ENCODE results near the gene SKOR1. TPM values are rescaled to one million over a fixed set of nuclear protein-coding genes. Genes with fewer than 3 reads are reported as not detected.

SKOR1 gene
- total RNA-seq, result under 1 TPM; 0.13 to 0.48 (median 0.29) TPM
- under 1 TPM; 0.06 to 0.07 (median 0.06) TPM for polyA plus RNA-seq
- long read RNA-seq, donor 1, result 0 reads
- long read RNA-seq, donor 2, partial matches to known transcripts, result 1 of 2 reads
- long read RNA-seq, donor 2, other reads (novel, unspliced or antisense), result 1 of 2 reads

GRCh38 chr15:67824976-67825880, at the start of gene SKOR1:
Gene SKOR1 (plus strand): TSS chr15:67825509. CDS start chr15:67825603, 94 bp downstream.
- Histone ChIP-seq H3K27me3 (ENCODE audit: insufficient read depth in 3 of 3, low read length in 2 of 3) (peaks cover 0 to 100% (median 70%) of the 10 kb centered on the region in 3 donors), H3K4me3 (peak within 1 kb of the TSS; percentile 32), H3K4me1 (peaks cover 13% of the 10 kb centered on the region), H3K9me3 (no peaks in the 10 kb centered on the region), H3K36me3 (ENCODE audit: insufficient read depth in 1 of 2, low read depth in 1 of 2) (no peaks in the 10 kb centered on the region), H3K27ac (no peak within 1 kb of the TSS)
- no peak for TF ChIP-seq CTCF (IDR thresholded peaks at IDR 0.05)
- peak in 2 of 4 donors; percentile 48 to 53 for ATAC-seq
- 1% methylated on average over 49 to 57 of the region's 58 CpGs for WGBS, 3 donors
- intact Hi-C loops (cut with DNase I), result no loop called here
- peak in 1 of 2 donors; percentile 46 for DNase-seq

GRCh38 chr15:67775998-67776397, 49.3 kb upstream of the SKOR1 start:
- WGBS, 3 donors, result 91 to 98% (median 97%) methylated on average over 3 of the region's 3 CpGs
- no peak for TF ChIP-seq CTCF (IDR thresholded peaks at IDR 0.05)
- H3K27ac ChIP-seq, result no peak overlapping the region
- H3K4me3 ChIP-seq, result no peak overlapping the region
- intact Hi-C loops (cut with DNase I), result no loop called here
- peaks cover 0 to 7% of the 10 kb centered on the region in 2 donors for H3K36me3 ChIP-seq (ENCODE audit: insufficient read depth in 1 of 2, low read depth in 1 of 2)
- no peaks in the 10 kb centered on the region for H3K9me3 ChIP-seq
- ATAC-seq (no peak), DNase-seq (no peak)
- no peaks in the 10 kb centered on the region for H3K4me1 ChIP-seq
- no peaks in the 10 kb centered on the region for H3K27me3 ChIP-seq (ENCODE audit: insufficient read depth in 3 of 3, low read length in 2 of 3)

GRCh38 chr15:67776600-67776999, 48.7 kb upstream of the SKOR1 start:
- Histone ChIP-seq H3K27me3 (ENCODE audit: insufficient read depth in 3 of 3, low read length in 2 of 3) (no peaks in the 10 kb centered on the region), H3K27ac (no peak overlapping the region), H3K36me3 (ENCODE audit: insufficient read depth in 1 of 2, low read depth in 1 of 2) (peaks cover 0 to 7% of the 10 kb centered on the region in 2 donors), H3K4me3 (no peak overlapping the region), H3K9me3 (no peaks in the 10 kb centered on the region), H3K4me1 (no peaks in the 10 kb centered on the region)
- no peak for TF ChIP-seq CTCF (IDR thresholded peaks at IDR 0.05)
- WGBS, 3 donors, result 70 to 76% (median 73%) methylated on average over 3 of the region's 3 CpGs
- ATAC-seq (no peak), DNase-seq (no peak)
- intact Hi-C loops (cut with DNase I), result no loop called here

- Histone ChIP-seq H3K27ac (no peak overlapping the region), H3K27me3 (ENCODE audit: insufficient read depth in 3 of 3, low read length in 2 of 3) (no peaks in the 10 kb centered on the region), H3K36me3 (ENCODE audit: insufficient read depth in 1 of 2, low read depth in 1 of 2) (peaks cover 0 to 7% of the 10 kb centered on the region in 2 donors), H3K9me3 (no peaks in the 10 kb centered on the region), H3K4me1 (no peaks in the 10 kb centered on the region), H3K4me3 (no peak overlapping the region)
- intact Hi-C loops (cut with DNase I), result no loop called here
- 74 to 79% (median 75%) methylated on average over 5 of the region's 5 CpGs for WGBS, 3 donors
- no peak for TF ChIP-seq CTCF (IDR thresholded peaks at IDR 0.05)
- ATAC-seq (no peak), DNase-seq (no peak)
These were observed 48.2 kb upstream of the SKOR1 start for GRCh38 chr15:67777071-67777470.
